SJSA1 (cell line): Measurements from ENCODE around the gene TRAF2. TPM values are rescaled to one million over a fixed set of nuclear protein-coding genes. Genes with fewer than 3 reads are reported as not detected.

Experiments used
- DNase-seq, 2 experiments: peaks; one replicate each; pipeline ENCODE4 v3.0.0-alpha.2; 2015 to 2020; ENCODE audit warnings: low spot score in 2 of 2, low read depth in 1 of 2
- H3K27ac ChIP-seq: fragments of 250-450 bp; sonication (Bioruptor Pico); 2 replicates; pipeline ENCODE4 v1.5.1; 2020; ENCODE audit warnings: mild to moderate bottlenecking, moderate library complexity
- H3K27me3 ChIP-seq: fragments of 250-450 bp; sonication (Bioruptor Pico); replicated peaks from 2 replicates; pipeline ENCODE4 v1.5.1; 2020; ENCODE audit warnings: mild to moderate bottlenecking, moderate library complexity
- H3K36me3 ChIP-seq: fragments of 250-450 bp; sonication (Bioruptor Pico); 2 replicates; pipeline ENCODE4 v1.5.1; 2020; ENCODE audit warnings: mild to moderate bottlenecking
- H3K4me1 ChIP-seq: fragments of 250-450 bp; sonication (Bioruptor Pico); replicated peaks from 2 replicates; pipeline ENCODE4 v1.6.1; 2021; ENCODE audit warnings: mild to moderate bottlenecking
- H3K4me3 ChIP-seq: fragments of 250-450 bp; sonication (Bioruptor Pico); 2 replicates; pipeline ENCODE4 v1.5.1; 2020; ENCODE audit warnings: mild to moderate bottlenecking
- H3K9me3 ChIP-seq: fragments of 250-450 bp; sonication (Bioruptor Pico); replicated peaks from 2 replicates; pipeline ENCODE4 v1.5.1; 2020; ENCODE audit warnings: mild to moderate bottlenecking
- total RNA-seq: library from RNA; depleted of rRNA; stranded (reverse); fragments of >200 nt; shearing (Covaris generic); gene quantifications from 2 replicates; pipeline ENCODE4 v1.2.3, GENCODE V29; 2014

Gene TRAF2
- total RNA-seq, 1 experiment from 2014 or later: 17.1 TPM

GRCh38 chr9:136927343-136928271, 41.3 kb downstream of the TRAF2 start:
- DNase-seq: no peak
- no peak overlapping the region for H3K27ac ChIP-seq
- H3K9me3 ChIP-seq: 0 out of 2 replicates have a peak, but pooled peaks cover 3% of the 10 kb centered on the region

GRCh38 chr9:136928591-136928990, 42.3 kb downstream of the TRAF2 start:
- H3K4me1 ChIP-seq: no peaks in the 10 kb centered on the region
- H3K27me3 ChIP-seq: no peaks in the 10 kb centered on the region
- no peak for DNase-seq
- H3K27ac ChIP-seq: no peak overlapping the region
- no peak overlapping the region for H3K4me3 ChIP-seq
- H3K9me3 ChIP-seq: 0 out of 2 replicates have a peak, but pooled peaks cover 3% of the 10 kb centered on the region
- H3K36me3 ChIP-seq: peaks cover 39% of the 10 kb centered on the region

More at GRCh38 chr9:136927343-136928271, 41.3 kb downstream of the TRAF2 start:
- Histone ChIP-seq H3K4me3 (no peak overlapping the region), H3K4me1 (no peaks in the 10 kb centered on the region), H3K27me3 (no peaks in the 10 kb centered on the region), H3K36me3 (peaks cover 43% of the 10 kb centered on the region)

DNA sequence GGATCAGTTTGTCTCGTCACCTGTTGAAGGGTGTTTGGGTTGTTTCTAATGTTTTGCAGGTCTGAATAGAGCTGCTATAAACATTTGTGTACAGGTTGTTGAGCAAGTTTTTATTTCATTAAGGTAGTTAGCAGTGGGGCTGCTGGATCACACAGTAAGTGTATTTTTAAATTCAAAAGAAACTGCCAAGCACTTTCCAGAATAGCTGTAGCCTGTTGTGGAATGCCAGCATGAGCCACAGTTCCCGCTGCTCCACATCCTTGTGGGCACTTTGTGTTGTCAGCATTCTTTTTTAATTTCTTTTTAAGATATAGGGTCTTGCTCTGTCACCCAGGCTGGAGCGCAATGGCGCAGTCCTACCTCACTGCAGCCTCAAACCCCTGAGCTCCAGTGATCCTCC, 43.7 kb downstream of the TRAF2 start:
- H3K4me1 ChIP-seq: no peaks in the 10 kb centered on the region

DNA sequence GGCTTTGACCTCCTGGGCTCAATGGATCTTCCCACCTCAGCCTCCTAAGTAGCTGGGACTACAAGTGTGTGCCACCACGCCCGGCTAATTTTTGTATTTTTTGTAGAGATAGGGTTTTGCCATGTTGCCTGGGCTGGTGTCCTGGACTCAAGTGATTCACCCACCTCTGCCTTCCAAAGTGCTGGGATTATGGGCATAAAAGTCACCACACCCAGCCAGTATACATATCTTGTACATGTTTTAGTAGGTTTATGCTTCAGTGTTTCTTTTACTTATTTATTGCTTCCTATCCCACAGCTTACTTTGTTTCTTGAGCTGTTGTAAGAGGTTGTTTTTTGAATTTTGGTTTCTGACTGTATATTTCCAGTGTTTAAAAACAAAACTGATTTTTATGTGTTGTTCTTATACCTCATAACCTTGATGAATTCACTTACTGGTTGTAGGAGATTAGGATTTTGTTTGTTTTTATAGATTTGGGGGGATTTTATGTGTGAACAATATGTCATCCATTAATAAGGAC, 45.4 kb downstream of the TRAF2 start:
- no peaks in the 10 kb centered on the region for H3K27me3 ChIP-seq
- no peak overlapping the region for H3K4me3 ChIP-seq
- peaks cover 21% of the 10 kb centered on the region for H3K36me3 ChIP-seq
- no peak overlapping the region for H3K27ac ChIP-seq
- DNase-seq: no peak
- 0 out of 2 replicates have a peak, but pooled peaks cover 3% of the 10 kb centered on the region for H3K9me3 ChIP-seq
- H3K4me1 ChIP-seq: no peaks in the 10 kb centered on the region

More for the DNA sequence above, 43.7 kb downstream of the TRAF2 start:
- Histone ChIP-seq H3K4me3 (no peak overlapping the region), H3K9me3 (0 out of 2 replicates have a peak, but pooled peaks cover 3% of the 10 kb centered on the region), H3K27ac (no peak overlapping the region), H3K36me3 (peaks cover 33% of the 10 kb centered on the region), H3K27me3 (no peaks in the 10 kb centered on the region)
- no peak for DNase-seq

- H3K4me1 ChIP-seq: no peaks in the 10 kb centered on the region
Measured at GRCh38 chr9:136934277-136934676, 48.0 kb downstream of the TRAF2 start.

GRCh38 chr9:136935651-136936050, 49.3 kb downstream of the TRAF2 start:
- Histone ChIP-seq H3K36me3 (peaks cover 32% of the 10 kb centered on the region), H3K27ac (no peak overlapping the region), H3K27me3 (no peaks in the 10 kb centered on the region), H3K4me3 (no peak overlapping the region), H3K9me3 (no peaks in the 10 kb centered on the region), H3K4me1 (no peaks in the 10 kb centered on the region)
- no peak for DNase-seq

More at GRCh38 chr9:136934277-136934676, 48.0 kb downstream of the TRAF2 start:
- Histone ChIP-seq H3K36me3 (peaks cover 18% of the 10 kb centered on the region), H3K27me3 (no peaks in the 10 kb centered on the region), H3K27ac (no peak overlapping the region), H3K4me3 (no peak overlapping the region), H3K9me3 (no peaks in the 10 kb centered on the region)
- DNase-seq: no peak

DNA sequence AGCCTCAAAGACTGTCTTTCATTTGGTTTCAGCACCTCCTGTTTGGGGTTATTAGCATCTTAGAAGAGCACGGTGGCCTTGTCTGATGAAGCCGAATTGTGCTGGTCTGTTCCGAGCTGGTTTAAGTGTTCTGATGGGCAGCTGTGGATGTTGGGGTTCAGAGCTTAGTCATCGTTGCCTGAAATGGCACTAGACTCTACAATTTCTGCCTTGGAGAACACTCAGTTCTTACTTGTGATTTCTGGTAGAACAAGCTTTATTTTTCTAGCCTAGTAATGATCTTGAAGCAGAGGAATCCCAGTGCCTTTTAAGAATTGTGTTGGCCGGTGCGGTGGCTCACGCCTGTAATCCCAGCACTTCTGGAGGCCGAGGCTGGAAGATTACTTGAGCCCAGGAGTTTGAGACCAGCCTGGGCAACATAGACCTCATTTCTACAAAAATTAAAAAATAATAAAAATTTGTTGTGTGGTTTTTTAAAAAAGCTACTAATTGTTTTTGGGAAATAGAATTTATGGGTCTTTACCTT, 50.4 kb downstream of the TRAF2 start:
- Histone ChIP-seq H3K4me3 (no peak overlapping the region), H3K36me3 (peaks cover 41% of the 10 kb centered on the region), H3K9me3 (no peaks in the 10 kb centered on the region), H3K4me1 (no peaks in the 10 kb centered on the region), H3K27ac (no peak overlapping the region), H3K27me3 (no peaks in the 10 kb centered on the region)
- DNase-seq: no peak

DNA sequence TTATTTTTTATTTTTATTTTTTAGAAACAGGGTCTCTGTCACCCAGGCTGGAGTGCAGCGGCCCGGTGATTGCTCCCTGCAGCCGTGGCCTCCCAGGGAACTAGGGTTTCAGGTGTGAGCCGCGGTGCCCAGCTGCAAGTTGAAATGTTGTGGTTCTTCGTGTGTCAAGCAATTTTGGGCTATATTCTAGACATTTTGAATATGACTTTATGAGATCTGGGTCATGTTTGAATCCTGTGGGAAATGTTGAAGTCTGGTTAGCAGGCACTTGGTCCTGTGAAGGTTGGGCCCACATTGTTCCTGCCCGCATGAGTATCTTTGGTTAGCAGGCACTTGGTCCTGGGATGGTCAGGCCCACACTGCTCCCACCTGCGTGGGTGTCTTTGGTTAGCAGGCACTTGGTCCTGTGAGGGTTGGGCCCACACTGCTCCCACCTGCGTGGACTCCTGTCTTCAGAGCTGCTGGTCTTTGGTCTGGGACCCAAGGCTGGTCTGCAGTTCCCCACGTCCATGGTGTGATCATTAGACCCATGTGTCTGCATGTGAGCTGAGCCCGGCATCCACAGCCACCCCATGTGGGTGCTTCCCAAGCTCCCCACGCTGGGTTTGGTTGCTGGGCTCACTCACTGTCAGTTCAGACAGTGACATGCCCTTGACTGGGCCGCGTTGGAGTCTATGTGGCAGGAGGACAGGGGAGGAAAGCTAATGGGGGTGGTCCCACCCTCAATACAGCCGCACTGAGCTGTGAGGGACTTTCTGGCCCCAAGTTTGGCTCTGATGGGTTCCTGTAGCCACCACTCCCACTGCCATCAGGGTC, 51.1 kb downstream of the TRAF2 start:
- Histone ChIP-seq H3K27me3 (no peaks in the 10 kb centered on the region), H3K4me3 (no peak overlapping the region), H3K4me1 (no peaks in the 10 kb centered on the region), H3K36me3 (peaks cover 46% of the 10 kb centered on the region), H3K27ac (no peak overlapping the region), H3K9me3 (no peaks in the 10 kb centered on the region)
- no peak for DNase-seq

DNA sequence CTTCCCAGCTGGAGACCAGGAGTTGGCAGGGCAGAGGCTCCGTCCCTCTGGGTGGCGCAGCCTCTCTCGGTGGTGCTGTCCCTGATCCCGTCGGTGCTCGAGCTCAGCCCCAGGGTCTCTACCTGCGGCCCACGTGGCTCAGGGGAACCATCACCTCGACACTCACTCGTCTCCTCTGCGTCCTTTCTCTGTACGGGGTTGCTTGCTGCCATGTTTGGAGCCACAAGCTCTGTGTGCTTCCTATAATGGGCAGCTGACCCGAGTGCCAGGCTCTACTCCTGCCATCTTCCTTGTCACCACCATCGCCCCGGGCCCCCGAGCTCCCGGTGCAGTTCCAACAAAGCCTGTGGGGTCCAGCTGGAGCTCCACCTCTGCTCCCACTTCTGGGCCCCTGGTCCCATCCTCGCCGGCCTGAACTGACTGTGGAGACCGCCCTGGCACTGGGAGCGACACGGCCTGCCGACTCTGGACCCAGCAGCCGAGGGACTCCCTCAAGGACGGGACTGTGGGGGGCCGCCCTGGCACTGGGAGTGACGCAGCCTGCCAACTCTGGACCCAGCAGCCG, 53.2 kb downstream of the TRAF2 start:
- H3K36me3 ChIP-seq: peaks cover 64% of the 10 kb centered on the region

GRCh38 chr9:136939996-136940525, 53.7 kb downstream of the TRAF2 start:
- H3K27me3 ChIP-seq: no peaks in the 10 kb centered on the region
- peaks cover 63% of the 10 kb centered on the region for H3K36me3 ChIP-seq
- no peaks in the 10 kb centered on the region; the same call in 1 of the 2 replicates for H3K9me3 ChIP-seq
- H3K4me1 ChIP-seq: peaks cover 21% of the 10 kb centered on the region
- no peak for DNase-seq
- no peak overlapping the region for H3K4me3 ChIP-seq
- H3K27ac ChIP-seq: no peak overlapping the region

More for the DNA sequence above, 53.2 kb downstream of the TRAF2 start:
- H3K4me1 ChIP-seq: peaks cover 17% of the 10 kb centered on the region
- H3K9me3 ChIP-seq: no peaks in the 10 kb centered on the region; the same call in 1 of the 2 replicates
- H3K27me3 ChIP-seq: no peaks in the 10 kb centered on the region
- no peak overlapping the region for H3K4me3 ChIP-seq
- H3K27ac ChIP-seq: no peak overlapping the region
- DNase-seq: no peak

- Histone ChIP-seq H3K27me3 (no peaks in the 10 kb centered on the region), H3K4me1 (peaks cover 21% of the 10 kb centered on the region)
Measured at GRCh38 chr9:136940526-136941230, 54.4 kb downstream of the TRAF2 start.

GRCh38 chr9:136941231-136942111, 55.2 kb downstream of the TRAF2 start:
- Histone ChIP-seq H3K4me3 (no peak overlapping the region), H3K36me3 (peaks cover 63% of the 10 kb centered on the region), H3K27ac (no peak overlapping the region), H3K27me3 (no peaks in the 10 kb centered on the region), H3K4me1 (peaks cover 21% of the 10 kb centered on the region), H3K9me3 (no peaks in the 10 kb centered on the region; the same call in 1 of the 2 replicates)
- DNase-seq: no peak

More at GRCh38 chr9:136940526-136941230, 54.4 kb downstream of the TRAF2 start:
- H3K27ac ChIP-seq: no peak overlapping the region
- H3K9me3 ChIP-seq: no peaks in the 10 kb centered on the region; the same call in 1 of the 2 replicates
- DNase-seq: no peak
- peaks cover 63% of the 10 kb centered on the region for H3K36me3 ChIP-seq
- H3K4me3 ChIP-seq: no peak overlapping the region
